Measurements from ENCODE around the gene FOXP3.

- TF ChIP-seq CTCF (IDR thresholded peaks at IDR 0.05; ENCODE audit: borderline replicate concordance, extremely low read depth, low read length, poor library complexity, severe bottlenecking) (no peak), EZH2 (IDR thresholded peaks at IDR 0.05; ENCODE audit: borderline replicate concordance, low read depth, low read length, severe bottlenecking) (no peak)
Measured at GRCh38 chrX:49225858-49226257, 38.7 kb downstream of the FOXP3 start.
